ENCODE results near the gene MTREX. TPM values are rescaled to one million over a fixed set of nuclear protein-coding genes. Genes with fewer than 3 reads are reported as not detected.

Gene MTREX
- polyA plus RNA-seq, 1 experiment = 61.7 TPM

DNA sequence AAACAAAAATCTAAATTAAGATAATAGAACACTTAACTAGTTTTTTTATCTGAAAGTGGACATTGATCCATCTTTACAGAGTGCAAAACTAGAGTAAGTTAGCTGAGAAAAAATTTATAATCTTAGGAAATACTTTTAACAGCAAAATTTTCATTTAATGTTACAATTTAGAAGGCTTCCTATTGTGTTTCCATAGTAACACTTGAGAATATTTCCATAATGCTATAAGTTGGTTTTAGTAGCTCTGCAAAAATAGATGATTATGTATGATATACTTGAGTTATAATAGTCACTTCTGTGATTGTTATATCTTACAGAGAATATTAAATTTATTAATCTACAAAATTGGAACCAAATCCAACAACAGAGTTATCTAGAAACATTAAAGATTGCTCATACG lies 78.6 kb downstream of the MTREX start:
- ChIA-PET POLR2A (no interaction called here), CTCF (interaction anchor here (0.9 to 1.4 kb wide), 4 partner anchors 16 to 305 kb away, joined by 3 to 5 read pairs (median 4); no protein-coding TSS in a partner anchor)
- TF ChIP-seq, protein P1, sequence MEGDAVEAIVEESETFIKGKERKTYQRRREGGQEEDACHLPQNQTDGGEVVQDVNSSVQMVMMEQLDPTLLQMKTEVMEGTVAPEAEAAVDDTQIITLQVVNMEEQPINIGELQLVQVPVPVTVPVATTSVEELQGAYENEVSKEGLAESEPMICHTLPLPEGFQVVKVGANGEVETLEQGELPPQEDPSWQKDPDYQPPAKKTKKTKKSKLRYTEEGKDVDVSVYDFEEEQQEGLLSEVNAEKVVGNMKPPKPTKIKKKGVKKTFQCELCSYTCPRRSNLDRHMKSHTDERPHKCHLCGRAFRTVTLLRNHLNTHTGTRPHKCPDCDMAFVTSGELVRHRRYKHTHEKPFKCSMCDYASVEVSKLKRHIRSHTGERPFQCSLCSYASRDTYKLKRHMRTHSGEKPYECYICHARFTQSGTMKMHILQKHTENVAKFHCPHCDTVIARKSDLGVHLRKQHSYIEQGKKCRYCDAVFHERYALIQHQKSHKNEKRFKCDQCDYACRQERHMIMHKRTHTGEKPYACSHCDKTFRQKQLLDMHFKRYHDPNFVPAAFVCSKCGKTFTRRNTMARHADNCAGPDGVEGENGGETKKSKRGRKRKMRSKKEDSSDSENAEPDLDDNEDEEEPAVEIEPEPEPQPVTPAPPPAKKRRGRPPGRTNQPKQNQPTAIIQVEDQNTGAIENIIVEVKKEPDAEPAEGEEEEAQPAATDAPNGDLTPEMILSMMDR (IDR thresholded peaks at IDR 0.05; ENCODE audit: low read depth, low read length) = no peak

DNA sequence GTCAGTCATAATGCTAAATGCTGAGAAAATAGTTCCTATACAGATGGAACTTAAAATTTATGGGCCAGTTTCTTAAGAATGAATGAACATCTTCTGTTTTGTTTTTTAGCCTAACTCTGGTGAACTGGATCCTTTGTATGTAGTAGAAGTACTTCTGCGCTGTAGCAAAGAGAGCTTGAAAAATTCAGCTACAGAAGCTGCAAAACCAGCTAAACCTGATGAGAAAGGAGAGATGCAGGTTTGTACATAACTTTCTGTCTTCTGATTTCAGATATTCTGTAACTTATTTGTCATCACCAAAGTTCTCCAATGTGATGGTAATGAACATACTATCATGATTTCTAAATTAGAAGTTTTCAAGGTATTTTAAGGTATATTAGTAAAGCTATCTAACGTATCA lies 80.1 kb downstream of the MTREX start:
- TF ChIP-seq, protein P1 (IDR thresholded peaks at IDR 0.05; ENCODE audit: low read depth, low read length) = no peak
- CTCF ChIA-PET = no interaction called here
- no peak overlapping the region for H3K27ac ChIP-seq (ENCODE audit: low read depth, low read length)

More for the DNA sequence above, 78.6 kb downstream of the MTREX start:
- H3K9me3 ChIP-seq (ENCODE audit: control insufficient read depth, insufficient read depth, low read length) = no peaks in the 10 kb centered on the region
- no peak for DNase-seq (ENCODE audit: low read depth, low spot score)
- H3K4me3 ChIP-seq (ENCODE audit: low read depth, low read length) = no peak overlapping the region
- no peaks in the 10 kb centered on the region for H3K27me3 ChIP-seq (ENCODE audit: control insufficient read depth, insufficient read depth, low read length)
- H3K27ac ChIP-seq (ENCODE audit: low read depth, low read length) = no peak overlapping the region

DNA sequence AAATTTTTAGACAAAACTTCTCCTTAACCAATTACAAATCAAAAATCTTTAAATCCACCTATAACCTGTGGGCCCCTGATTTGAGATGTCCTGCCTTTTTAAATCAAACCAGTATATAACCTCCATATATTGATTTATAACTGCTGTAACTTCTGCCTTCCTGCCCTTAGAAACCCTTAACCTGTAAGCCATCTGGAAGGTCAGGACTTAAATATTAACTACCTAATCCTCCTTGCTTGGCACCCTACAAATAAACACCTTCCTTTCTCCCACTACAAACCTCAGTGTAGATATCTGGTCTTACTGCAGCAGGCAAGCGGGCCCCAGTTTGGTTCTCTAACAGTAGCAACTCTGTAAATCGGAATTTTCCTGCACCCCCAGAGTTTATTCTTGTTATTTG lies 83.9 kb downstream of the MTREX start:
- Histone ChIP-seq H3K27me3 (ENCODE audit: control insufficient read depth, insufficient read depth, low read length) (no peaks in the 10 kb centered on the region), H3K27ac (ENCODE audit: low read depth, low read length) (no peak overlapping the region), H3K4me3 (ENCODE audit: low read depth, low read length) (no peak overlapping the region), H3K9me3 (ENCODE audit: control insufficient read depth, insufficient read depth, low read length) (peaks cover 9% of the 10 kb centered on the region; the same call in 1 of the 2 replicates)
- ChIA-PET POLR2A (no interaction called here), CTCF (no interaction called here)
- DNase-seq (ENCODE audit: low read depth, low spot score) = no peak
- TF ChIP-seq, protein P1 (IDR thresholded peaks at IDR 0.05; ENCODE audit: low read depth, low read length) = no peak

More for the DNA sequence above, 80.1 kb downstream of the MTREX start:
- Histone ChIP-seq H3K4me3 (ENCODE audit: low read depth, low read length) (no peak overlapping the region), H3K27me3 (ENCODE audit: control insufficient read depth, insufficient read depth, low read length) (no peaks in the 10 kb centered on the region), H3K9me3 (ENCODE audit: control insufficient read depth, insufficient read depth, low read length) (peaks cover 8% of the 10 kb centered on the region; the same call in 1 of the 2 replicates)
- POLR2A ChIA-PET = no interaction called here
- no peak for DNase-seq (ENCODE audit: low read depth, low spot score)

DNA sequence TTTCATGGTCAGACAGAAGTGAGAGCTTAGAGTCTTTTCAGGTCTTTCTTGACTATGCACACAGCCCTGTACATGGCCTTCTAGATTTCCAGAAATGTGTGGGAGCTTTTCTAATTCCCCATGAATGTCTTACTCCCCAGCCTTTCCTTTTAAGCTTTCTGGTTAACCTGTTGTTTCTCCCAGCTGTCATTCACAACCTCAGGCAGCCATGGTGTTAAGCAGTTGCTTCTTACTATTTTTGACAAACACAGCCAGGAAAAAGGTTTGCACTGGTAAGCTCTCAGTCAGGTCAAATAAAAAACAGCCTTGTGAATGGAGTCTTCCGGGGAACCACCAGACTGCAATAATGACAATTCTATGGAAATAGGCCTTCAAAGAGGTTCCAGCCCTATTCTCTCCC lies 84.9 kb downstream of the MTREX start:
- H3K27ac ChIP-seq (ENCODE audit: low read depth, low read length) = no peak overlapping the region
- ChIA-PET CTCF (interaction anchor here (0.6 to 1.3 kb wide), 2 partner anchors 11 to 285 kb away, joined by 3 read pairs; no protein-coding TSS in a partner anchor), POLR2A (no interaction called here)
- TF ChIP-seq, protein P1 (IDR thresholded peaks at IDR 0.05; ENCODE audit: low read depth, low read length) = no peak
- no peak for DNase-seq (ENCODE audit: low read depth, low spot score)
- H3K4me3 ChIP-seq (ENCODE audit: low read depth, low read length) = no peak overlapping the region
- peaks cover 9% of the 10 kb centered on the region; the same call in 1 of the 2 replicates for H3K9me3 ChIP-seq (ENCODE audit: control insufficient read depth, insufficient read depth, low read length)
- no peaks in the 10 kb centered on the region for H3K27me3 ChIP-seq (ENCODE audit: control insufficient read depth, insufficient read depth, low read length)

DNA sequence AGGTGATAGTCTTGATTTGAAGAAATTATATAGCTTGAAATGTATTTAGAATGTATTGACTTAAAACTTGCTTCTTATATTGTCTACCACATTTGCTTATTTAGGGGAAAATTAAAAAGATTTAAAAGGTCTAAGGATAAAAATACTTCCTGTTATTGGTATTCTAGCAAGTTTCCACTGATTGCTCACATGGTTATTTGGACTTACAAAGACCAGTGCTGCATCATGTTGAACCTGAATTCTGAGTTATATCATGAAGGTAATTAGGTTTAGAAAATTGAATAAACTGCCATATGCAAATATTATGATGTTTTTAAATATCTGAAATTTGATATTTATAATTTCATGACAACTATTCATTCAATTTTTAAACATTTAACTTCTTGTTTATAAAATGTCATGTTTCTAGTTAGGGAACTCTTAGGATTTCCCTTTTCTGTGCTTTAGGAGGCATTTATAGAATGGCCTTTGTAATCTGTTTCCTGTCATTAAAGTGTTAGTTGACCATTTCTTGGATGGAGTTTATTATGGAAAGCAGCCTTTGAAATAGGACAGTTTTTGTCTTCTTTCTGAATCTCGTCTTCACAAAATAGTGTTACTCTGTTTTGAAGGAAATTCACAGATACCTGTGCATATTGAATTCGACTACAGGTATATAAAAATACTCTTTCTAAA lies 85.8 kb downstream of the MTREX start:
- DNase-seq (ENCODE audit: low read depth, low spot score) = no peak
- ChIA-PET POLR2A (no interaction called here), CTCF (interaction anchor here (0.6 to 1.3 kb wide), 2 partner anchors 10 to 284 kb away, joined by 3 read pairs; no protein-coding TSS in a partner anchor)
- H3K27ac ChIP-seq (ENCODE audit: low read depth, low read length) = no peak overlapping the region
- H3K9me3 ChIP-seq (ENCODE audit: control insufficient read depth, insufficient read depth, low read length) = peaks cover 9% of the 10 kb centered on the region; the same call in 1 of the 2 replicates
- no peaks in the 10 kb centered on the region for H3K27me3 ChIP-seq (ENCODE audit: control insufficient read depth, insufficient read depth, low read length)
- TF ChIP-seq, protein P1 (IDR thresholded peaks at IDR 0.05; ENCODE audit: low read depth, low read length) = no peak
- H3K4me3 ChIP-seq (ENCODE audit: low read depth, low read length) = no peak overlapping the region
